H1 (cell line): ENCODE data around the gene HNF4A. TPM values are rescaled to one million over a fixed set of nuclear protein-coding genes. Genes with fewer than 3 reads are reported as not detected.

ENCODE experiments used
- BCL11A ChIP-seq, 2 experiments: IDR thresholded peaks; one replicate each; pipeline ENCODE4 v1.6.1; 2011; ENCODE audit warnings: low read depth in 2 of 2, low read length in 2 of 2, mild to moderate bottlenecking in 2 of 2
- CHD7 ChIP-seq: fragments of 300-600 bp; sonication (generic); IDR thresholded peaks from 2 replicates; pipeline ENCODE4 v1.7.1; 2012; ENCODE audit warnings: low read length, moderate library complexity, mild to moderate bottlenecking, inconsistent platforms; ENCODE audit not compliant: insufficient replicate concordance
- KDM4A ChIP-seq: IDR thresholded peaks from one replicate; pipeline ENCODE4 v1.7.1; 2012; ENCODE audit warnings: low read depth, mild to moderate bottlenecking, moderate library complexity, low read length, inconsistent platforms; ENCODE audit not compliant: severe bottlenecking
- NRF1 ChIP-seq: IDR thresholded peaks from 2 replicates; pipeline ENCODE4 v1.6.1; 2011; ENCODE audit warnings: mild to moderate bottlenecking, low read depth, low read length, improper control_type of control experiment
- polyA plus RNA-seq, 7 experiments: library from polyadenylated mRNA; depleted of rRNA in 3 of 7; stranded (reverse) in 5 of 7; unstranded in 2 of 7; fragments of >200 nt in 5 of 7; fragments of 200-250 nt in 2 of 7; gene quantifications; 1 replicate in 5 of 7; 2 replicates in 1 of 7; 4 replicates in 1 of 7; pipeline versions ENCODE4 v1.2.1 to v1.2.3, GENCODE V29; 2011 to 2013; ENCODE audit warnings: missing spikeins in 2 of 7, mixed read lengths in 2 of 7
- total RNA-seq: library from RNA; stranded (reverse); fragmentation: NEBNext Ultra II Directional; extraction: Animal tissue kit (Norgen Biotek cat#: 25700); gene quantifications from 2 replicates; pipeline ENCODE4 v1.2.1, GENCODE V29; 2021

Gene HNF4A
- total and polyA plus RNA-seq, 2 of the 8 experiments (the other 6 are each of a cell fraction or from before 2014, with no cell fraction given): 0.03 TPM; not detected in 1

- TF ChIP-seq CHD7 (no peak), KDM4A (no peak), NRF1 (no peak), BCL11A (IDR thresholded peaks at IDR 0.05; ENCODE audit: low read depth in 2 of 2, low read length in 2 of 2) (no peak)
Measured at GRCh38 chr20:44393608-44394451, 38.3 kb downstream of the HNF4A start (continued).
